Measurements from ENCODE around the gene SVEP1.

Gene SVEP1

DNA sequence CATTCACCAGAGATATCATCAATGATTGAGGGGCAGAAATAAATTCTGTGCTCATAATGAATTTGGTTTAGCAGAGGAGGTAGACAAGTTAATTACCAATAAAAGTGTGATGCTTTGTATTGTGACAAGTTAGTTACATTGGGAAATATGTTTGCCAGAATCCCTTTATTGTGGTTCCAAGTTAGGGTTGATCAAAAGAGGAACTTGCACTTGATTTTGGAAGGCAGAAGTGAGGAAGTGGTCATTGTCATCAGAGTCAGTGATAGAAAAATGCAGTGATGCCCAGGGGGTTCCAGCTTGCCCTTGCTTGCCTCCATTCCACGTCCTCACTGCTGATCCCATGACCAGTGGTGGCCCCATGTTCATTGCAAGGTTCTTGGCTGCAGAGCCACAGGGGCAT, 69.7 kb downstream of the SVEP1 start:
- Histone ChIP-seq H3K4me3 (ENCODE audit: low read depth, low read length) (no peak overlapping the region), H3K36me3 (ENCODE audit: control insufficient read depth, insufficient read depth, low read length) (no peaks in the 10 kb centered on the region), H3K9ac (no peak overlapping the region), H3K9me3 (ENCODE audit: control insufficient read depth, low read length) (no peaks in the 10 kb centered on the region), H3K4me2 (ENCODE audit: low read length) (no peak overlapping the region), H2AFZ (no peak overlapping the region), H3K79me2 (no peaks in the 10 kb centered on the region), H3K27ac (no peak overlapping the region), H3K27me3 (ENCODE audit: control insufficient read depth, insufficient read depth, low read length) (no peaks in the 10 kb centered on the region), H3K4me1 (no peaks in the 10 kb centered on the region)
- no peak for TF ChIP-seq CTCF (IDR thresholded peaks at IDR 0.05)

- no peak overlapping the region for H3K27ac ChIP-seq
- no peak overlapping the region for H3K4me2 ChIP-seq (ENCODE audit: low read length)
- H3K79me2 ChIP-seq, result no peaks in the 10 kb centered on the region
- H3K36me3 ChIP-seq (ENCODE audit: control insufficient read depth, insufficient read depth, low read length), result no peaks in the 10 kb centered on the region
- no peaks in the 10 kb centered on the region for H3K9me3 ChIP-seq (ENCODE audit: control insufficient read depth, low read length)
- no peak overlapping the region for H3K4me3 ChIP-seq (ENCODE audit: low read depth, low read length)
- no peak overlapping the region for H2AFZ ChIP-seq
- no peak overlapping the region for H3K9ac ChIP-seq
- no peak for TF ChIP-seq CTCF (IDR thresholded peaks at IDR 0.05)
- no peaks in the 10 kb centered on the region for H3K4me1 ChIP-seq
- no peaks in the 10 kb centered on the region for H3K27me3 ChIP-seq (ENCODE audit: control insufficient read depth, insufficient read depth, low read length)
Measured at GRCh38 chr9:110502842-110503241, 76.7 kb downstream of the SVEP1 start.

DNA sequence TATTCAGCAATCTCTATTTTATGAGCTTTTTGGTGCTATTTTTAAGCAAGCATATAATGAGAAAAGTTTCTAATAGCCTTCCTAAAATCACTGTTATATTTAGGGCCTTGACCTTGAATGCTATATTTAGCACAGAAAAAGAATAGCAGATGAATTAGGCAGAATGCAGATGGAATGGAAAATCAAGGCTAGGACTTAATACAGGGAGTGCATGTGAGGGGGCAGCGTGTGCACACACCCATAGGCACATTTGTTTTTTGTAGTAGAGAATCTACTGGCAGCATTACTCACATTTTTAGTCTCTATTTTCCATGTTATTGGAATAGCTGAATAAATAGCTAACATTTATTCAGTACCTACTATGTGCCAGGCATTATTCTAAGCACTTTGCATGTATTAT, 79.9 kb downstream of the SVEP1 start:
- H3K4me2 ChIP-seq (ENCODE audit: low read length), result no peak overlapping the region
- no peaks in the 10 kb centered on the region for H3K9me3 ChIP-seq (ENCODE audit: control insufficient read depth, low read length)
- H3K27me3 ChIP-seq (ENCODE audit: control insufficient read depth, insufficient read depth, low read length), result no peaks in the 10 kb centered on the region
- H2AFZ ChIP-seq, result no peak overlapping the region
- H3K79me2 ChIP-seq, result no peaks in the 10 kb centered on the region
- no peak for TF ChIP-seq CTCF (IDR thresholded peaks at IDR 0.05)
- H3K4me3 ChIP-seq (ENCODE audit: low read depth, low read length), result no peak overlapping the region
- H3K4me1 ChIP-seq, result no peaks in the 10 kb centered on the region
- no peak overlapping the region for H3K9ac ChIP-seq
- no peak overlapping the region for H3K27ac ChIP-seq
- no peaks in the 10 kb centered on the region for H3K36me3 ChIP-seq (ENCODE audit: control insufficient read depth, insufficient read depth, low read length)

DNA sequence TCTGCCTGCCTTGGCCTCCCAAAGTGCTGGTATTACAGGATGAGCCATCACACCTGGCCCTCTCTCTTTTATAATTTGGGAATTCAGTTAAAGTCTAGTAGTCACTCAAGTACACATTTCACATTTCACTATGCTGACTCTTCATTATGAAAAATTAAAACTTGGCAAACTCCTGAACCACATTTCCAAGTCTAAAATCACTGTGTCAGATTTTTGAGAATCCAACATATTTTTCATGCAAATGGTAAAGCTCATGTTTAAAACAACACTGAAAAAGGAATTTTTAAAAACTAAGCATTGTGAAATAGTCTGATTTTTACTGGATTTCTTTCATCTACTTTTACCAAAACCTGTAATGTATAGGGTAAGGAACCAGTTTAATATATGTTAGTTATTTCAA, 92.3 kb downstream of the SVEP1 start:
- no peak overlapping the region for H3K9ac ChIP-seq
- no peak overlapping the region for H2AFZ ChIP-seq
- TF ChIP-seq CTCF (IDR thresholded peaks at IDR 0.05), result no peak
- no peak overlapping the region for H3K4me3 ChIP-seq (ENCODE audit: low read depth, low read length)
- no peaks in the 10 kb centered on the region for H3K36me3 ChIP-seq (ENCODE audit: control insufficient read depth, insufficient read depth, low read length)
- no peaks in the 10 kb centered on the region for H3K79me2 ChIP-seq
- no peaks in the 10 kb centered on the region for H3K4me1 ChIP-seq
- H3K27ac ChIP-seq, result no peak overlapping the region
- no peaks in the 10 kb centered on the region for H3K27me3 ChIP-seq (ENCODE audit: control insufficient read depth, insufficient read depth, low read length)
- H3K9me3 ChIP-seq (ENCODE audit: control insufficient read depth, low read length), result no peaks in the 10 kb centered on the region
- no peak overlapping the region for H3K4me2 ChIP-seq (ENCODE audit: low read length)

DNA sequence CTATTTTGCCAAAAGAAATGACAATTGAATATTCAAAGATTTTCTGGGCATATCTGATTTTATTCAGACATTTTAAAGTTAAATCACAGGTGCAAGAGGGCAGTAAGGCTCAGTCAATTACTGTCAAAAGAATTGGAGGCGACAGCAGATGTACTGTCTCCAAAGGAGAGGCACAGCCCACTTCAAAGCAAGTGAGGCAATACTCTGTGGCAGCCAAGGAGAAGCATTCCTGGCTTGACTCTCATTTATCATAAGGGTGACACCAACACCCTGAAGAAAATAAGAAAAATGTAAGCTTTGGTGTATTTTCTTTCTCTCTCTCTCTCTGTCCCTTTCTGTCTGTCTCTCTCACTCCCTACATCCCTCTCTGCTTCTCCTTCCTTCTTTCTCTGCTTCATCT, 93.3 kb downstream of the SVEP1 start:
- no peak overlapping the region for H3K4me2 ChIP-seq (ENCODE audit: low read length)
- H3K27me3 ChIP-seq (ENCODE audit: control insufficient read depth, insufficient read depth, low read length), result no peaks in the 10 kb centered on the region
- no peak overlapping the region for H3K9ac ChIP-seq
- H3K27ac ChIP-seq, result no peak overlapping the region
- H3K4me3 ChIP-seq (ENCODE audit: low read depth, low read length), result no peak overlapping the region
- no peak overlapping the region for H2AFZ ChIP-seq
- H3K79me2 ChIP-seq, result no peaks in the 10 kb centered on the region
- no peaks in the 10 kb centered on the region for H3K36me3 ChIP-seq (ENCODE audit: control insufficient read depth, insufficient read depth, low read length)
- H3K4me1 ChIP-seq, result no peaks in the 10 kb centered on the region
- TF ChIP-seq CTCF (IDR thresholded peaks at IDR 0.05), result no peak
- H3K9me3 ChIP-seq (ENCODE audit: control insufficient read depth, low read length), result no peaks in the 10 kb centered on the region
